Loucy (cell line): ENCODE data around the gene RPS19BP1.

Source experiments
- H2AFZ ChIP-seq: fragments of 200-600 bp; sonication (generic); 2 replicates; pipeline ENCODE4 v1.6.0; 2016; ENCODE audit warnings: antibody characterized with exemption, mild to moderate bottlenecking, low read length, moderate library complexity
- H3F3A ChIP-seq: fragments of 200-600 bp; 2 replicates; pipeline ENCODE4 v1.6.0; 2016; ENCODE audit warnings: antibody characterized with exemption, low read depth, mild to moderate bottlenecking
- H3K27me3 ChIP-seq: fragments of 200-600 bp; sonication (generic); 2 replicates; pipeline ENCODE4 v1.6.1; 2014; ENCODE audit warnings: low read length, mild to moderate bottlenecking; ENCODE audit not compliant: insufficient read depth, poor library complexity, severe bottlenecking
- H3K36me3 ChIP-seq: fragments of 200-600 bp; sonication (generic); 2 replicates; pipeline ENCODE4 v1.6.1; 2016; ENCODE audit warnings: low read length; ENCODE audit not compliant: insufficient read depth
- H3K4me1 ChIP-seq: fragments of 200-600 bp; sonication (generic); 2 replicates; pipeline ENCODE4 v1.5.1; 2014; ENCODE audit warnings: low read length, mild to moderate bottlenecking; ENCODE audit not compliant: insufficient read depth, poor library complexity, severe bottlenecking
- H3K4me2 ChIP-seq: fragments of 200-600 bp; sonication (generic); 2 replicates; pipeline ENCODE4 v1.6.0; 2014; ENCODE audit warnings: antibody characterized with exemption, low read length, low read depth, mild to moderate bottlenecking; ENCODE audit not compliant: poor library complexity, severe bottlenecking
- H3K4me3 ChIP-seq: fragments of 200-600 bp; sonication (generic); 2 replicates; pipeline ENCODE4 v1.5.1; 2014; ENCODE audit warnings: low read length, mild to moderate bottlenecking, mixed read lengths; ENCODE audit not compliant: poor library complexity, severe bottlenecking
- H3K79me2 ChIP-seq: fragments of 200-600 bp; sonication (generic); 2 replicates; pipeline ENCODE4 v1.6.1; 2014; ENCODE audit warnings: low read length; ENCODE audit not compliant: insufficient read depth
- H3K9ac ChIP-seq: fragments of 200-600 bp; sonication (generic); 2 replicates; pipeline ENCODE4 v1.6.0; 2014; ENCODE audit warnings: mild to moderate bottlenecking, low read depth, low read length, moderate library complexity; ENCODE audit not compliant: poor library complexity, severe bottlenecking
- H3K9me2 ChIP-seq: fragments of 200-600 bp; sonication (generic); replicated peaks from 2 replicates; pipeline ENCODE4 v1.6.1; 2016; ENCODE audit warnings: low read depth, low read length, mixed read lengths
- H3K9me3 ChIP-seq: fragments of 200-600 bp; sonication (generic); 2 replicates; pipeline ENCODE4 v1.6.1; 2014; ENCODE audit warnings: mild to moderate bottlenecking, antibody characterized with exemption, low read length, low read depth; ENCODE audit not compliant: insufficient read depth
- H4K20me1 ChIP-seq: fragments of 200-600 bp; sonication (generic); 2 replicates; pipeline ENCODE4 v1.6.0; 2014; ENCODE audit warnings: antibody characterized with exemption, low read length, mild to moderate bottlenecking; ENCODE audit not compliant: insufficient read depth, poor library complexity, severe bottlenecking
- CTCF ChIP-seq: fragments of 200-600 bp; sonication (generic); conservative IDR thresholded peaks from 2 replicates; pipeline ENCODE4 v1.5.1; 2014; ENCODE audit warnings: mild to moderate bottlenecking, antibody characterized with exemption, low read length
- EZH2phosphoT487 ChIP-seq: fragments of 200-600 bp; IDR thresholded peaks from 2 replicates; pipeline ENCODE4 v1.6.1; 2018; ENCODE audit warnings: antibody characterized with exemption, mild to moderate bottlenecking, moderate library complexity, borderline replicate concordance

Gene RPS19BP1

GRCh38 chr22:39558950-39559349 is 26.4 kb upstream of the RPS19BP1 start:
- H3F3A ChIP-seq, result no peaks in the 10 kb centered on the region
- H2AFZ ChIP-seq, result no peak overlapping the region
- H4K20me1 ChIP-seq, result no peaks in the 10 kb centered on the region
- no peaks in the 10 kb centered on the region for H3K27me3 ChIP-seq
- H3K79me2 ChIP-seq, result no peaks in the 10 kb centered on the region
- H3K4me1 ChIP-seq, result no peaks in the 10 kb centered on the region
- no peaks in the 10 kb centered on the region for H3K9me2 ChIP-seq
- H3K4me2 ChIP-seq, result no peak overlapping the region
- H3K9me3 ChIP-seq, result no peaks in the 10 kb centered on the region
- no peak overlapping the region for H3K4me3 ChIP-seq
- no peaks in the 10 kb centered on the region for H3K36me3 ChIP-seq
- H3K9ac ChIP-seq, result no peak overlapping the region
- TF ChIP-seq EZH2phosphoT487, result no peak
- TF ChIP-seq CTCF, result no peak

- no peak overlapping the region for H3K4me2 ChIP-seq
- no peaks in the 10 kb centered on the region for H3K36me3 ChIP-seq
- no peaks in the 10 kb centered on the region for H4K20me1 ChIP-seq
- no peak overlapping the region for H3K4me3 ChIP-seq
- no peaks in the 10 kb centered on the region for H3F3A ChIP-seq
- H2AFZ ChIP-seq, result no peak overlapping the region
- H3K4me1 ChIP-seq, result no peaks in the 10 kb centered on the region
- H3K9me2 ChIP-seq, result no peaks in the 10 kb centered on the region
- H3K9ac ChIP-seq, result no peak overlapping the region
- no peaks in the 10 kb centered on the region for H3K9me3 ChIP-seq
- H3K79me2 ChIP-seq, result no peaks in the 10 kb centered on the region
- no peaks in the 10 kb centered on the region for H3K27me3 ChIP-seq
- TF ChIP-seq CTCF, result no peak
- TF ChIP-seq EZH2phosphoT487, result no peak
Measured at GRCh38 chr22:39558254-39558727, 25.7 kb upstream of the RPS19BP1 start.

GRCh38 chr22:39556970-39557841 is 24.7 kb upstream of the RPS19BP1 start:
- Histone ChIP-seq H3K9me2 (no peaks in the 10 kb centered on the region), H3K27me3 (no peaks in the 10 kb centered on the region), H3K4me3 (no peak overlapping the region), H3K36me3 (no peaks in the 10 kb centered on the region), H3K4me2 (no peak overlapping the region), H2AFZ (no peak overlapping the region), H3K9ac (no peak overlapping the region), H3K79me2 (no peaks in the 10 kb centered on the region), H3K4me1 (no peaks in the 10 kb centered on the region), H3F3A (no peaks in the 10 kb centered on the region), H4K20me1 (no peaks in the 10 kb centered on the region), H3K9me3 (no peaks in the 10 kb centered on the region)
- TF ChIP-seq CTCF (no peak), EZH2phosphoT487 (no peak)
